IMR-90 (cell line): Measurements from ENCODE around the gene DHRS12. TPM values are rescaled to one million over a fixed set of nuclear protein-coding genes. Genes with fewer than 3 reads are reported as not detected.

ENCODE experiments used
- ATAC-seq: fragments of 200-7000 bp; cut with Tn5 transposase; 2 replicates; pipeline ENCODE4 v1.9.1; 2020; ENCODE audit warnings: low read depth, mild to moderate bottlenecking, moderate library complexity
- BruUV-seq: library from RNA; stranded (reverse); fragments of 400-500 nt; replicated peaks from 2 replicates; lab custom pipeline; 2021; lab: Mats Ljungman, UMichigan
- CTCF ChIA-PET: fragments of 300-600 bp; formaldehyde crosslinking; extraction: SDS; loops from one replicate; lab custom pipeline; 2021; ENCODE audit warnings: antibody characterized with exemption; lab: Yijun Ruan, JAX
- POLR2A ChIA-PET: fragments of 300-600 bp; sonication (Branson Sonifier 250); formaldehyde crosslinking; loops from one replicate; lab custom pipeline; 2022; ENCODE audit warnings: antibody characterized with exemption; ENCODE audit not compliant: unreplicated experiment; lab: Charles Lee
- DNase-seq: peaks from one replicate; pipeline ENCODE4 v3.0.0; 2013
- H2AFZ ChIP-seq: replicated peaks from 2 replicates; pipeline ENCODE3; 2013; ENCODE audit warnings: low read length, mild to moderate bottlenecking; ENCODE audit not compliant: poor library complexity
- H2AK5ac ChIP-seq: 2 replicates; pipeline ENCODE4 v1.6.1; 2013; ENCODE audit warnings: low read depth, low read length, inconsistent platforms
- H2AK9ac ChIP-seq: replicated peaks from 2 replicates; pipeline ENCODE3; 2013; ENCODE audit warnings: mild to moderate bottlenecking, low read depth, low read length, moderate library complexity; ENCODE audit not compliant: poor library complexity
- H2BK120ac ChIP-seq: 2 replicates; pipeline ENCODE4 v1.6.1; 2013; ENCODE audit warnings: low read depth, low read length, inconsistent platforms
- H2BK15ac ChIP-seq: 3 replicates; pipeline ENCODE4 v1.6.1; 2013; ENCODE audit warnings: low read depth, low read length, inconsistent platforms
- H2BK20ac ChIP-seq: 2 replicates; pipeline ENCODE4 v1.6.1; 2013; ENCODE audit warnings: low read depth, mild to moderate bottlenecking, inconsistent platforms, low read length, moderate library complexity
- H2BK5ac ChIP-seq: 2 replicates; pipeline ENCODE4 v1.6.1; 2013; ENCODE audit warnings: mild to moderate bottlenecking, low read depth, low read length, inconsistent platforms; ENCODE audit not compliant: poor library complexity, severe bottlenecking
- H3K14ac ChIP-seq: replicated peaks from 2 replicates; pipeline ENCODE4 v1.6.1; 2013; ENCODE audit warnings: low read depth, low read length, inconsistent platforms
- H3K18ac ChIP-seq: 2 replicates; pipeline ENCODE4 v1.6.1; 2013; ENCODE audit warnings: low read depth, low read length, control low read depth
- H3K23ac ChIP-seq: 2 replicates; pipeline ENCODE4 v1.6.1; 2013; ENCODE audit warnings: low read depth, low read length, inconsistent platforms
- H3K27ac ChIP-seq: 2 replicates; pipeline ENCODE4 v1.5.1; 2013; ENCODE audit warnings: mild to moderate bottlenecking, control low read depth, low read length; ENCODE audit not compliant: insufficient read depth
- H3K27me3 ChIP-seq: 2 replicates; pipeline ENCODE4 v1.6.1; 2013; ENCODE audit warnings: low read length; ENCODE audit not compliant: control insufficient read depth, insufficient read depth
- H3K36me3 ChIP-seq: 2 replicates; pipeline ENCODE4 v1.6.1; 2013; ENCODE audit warnings: low read length, mixed read lengths; ENCODE audit not compliant: control insufficient read depth, insufficient read depth
- H3K4ac ChIP-seq: 2 replicates; pipeline ENCODE4 v1.6.1; 2013; ENCODE audit warnings: low read depth, low read length, inconsistent platforms
- H3K4me1 ChIP-seq: 2 replicates; pipeline ENCODE4 v1.6.1; 2013; ENCODE audit warnings: low read length, mixed read lengths; ENCODE audit not compliant: control insufficient read depth, insufficient read depth
- H3K4me2 ChIP-seq: 2 replicates; pipeline ENCODE4 v1.6.1; 2013; ENCODE audit warnings: low read depth, mild to moderate bottlenecking, control low read depth, low read length, moderate library complexity
- H3K4me3 ChIP-seq: 2 replicates; pipeline ENCODE4 v1.5.1; 2013; ENCODE audit warnings: low read depth, mild to moderate bottlenecking, control low read depth, low read length, moderate library complexity; ENCODE audit not compliant: insufficient read depth
- H3K56ac ChIP-seq: 2 replicates; pipeline ENCODE4 v1.6.1; 2013; ENCODE audit warnings: low read length, inconsistent platforms; ENCODE audit not compliant: insufficient read depth; ENCODE audit errors: extremely low read depth
- H3K79me1 ChIP-seq, 2 experiments: 2 replicates each; pipeline ENCODE4 v1.6.1; 2013; ENCODE audit warnings: low read length in 2 of 2, inconsistent platforms in 1 of 2, low read depth in 1 of 2
- H3K9ac ChIP-seq: 2 replicates; pipeline ENCODE4 v1.6.1; 2013; ENCODE audit warnings: low read depth, low read length, control low read depth
- H3K9me1 ChIP-seq: 2 replicates; pipeline ENCODE4 v1.6.1; 2013; ENCODE audit warnings: low read length, inconsistent platforms; ENCODE audit not compliant: insufficient read depth
- H3K9me3 ChIP-seq: 2 replicates; pipeline ENCODE4 v1.6.1; 2013; ENCODE audit warnings: low read length; ENCODE audit not compliant: control insufficient read depth, insufficient read depth
- H4K20me1 ChIP-seq: 2 replicates; pipeline ENCODE4 v1.6.1; 2013; ENCODE audit warnings: low read length, inconsistent platforms; ENCODE audit not compliant: insufficient read depth
- H4K5ac ChIP-seq: 2 replicates; pipeline ENCODE4 v1.6.1; 2013; ENCODE audit warnings: mild to moderate bottlenecking, low read depth, low read length, control low read depth
- H4K8ac ChIP-seq, 2 experiments: 2 replicates each; pipeline ENCODE4 v1.6.1; 2013; ENCODE audit warnings: low read depth in 2 of 2, low read length in 2 of 2, control low read depth in 1 of 2, inconsistent platforms in 1 of 2
- H4K91ac ChIP-seq: 2 replicates; pipeline ENCODE4 v1.6.1; 2013; ENCODE audit warnings: low read depth, low read length, inconsistent platforms; ENCODE audit not compliant: insufficient read depth
- CTCF ChIP-seq: conservative IDR thresholded peaks from 2 replicates; pipeline ENCODE4 v1.5.1; 2012; ENCODE audit warnings: mild to moderate bottlenecking, low read depth, low read length, improper control_type of control experiment
- MAZ ChIP-seq: IDR thresholded peaks from 2 replicates; pipeline ENCODE4 v1.6.1; 2012; ENCODE audit warnings: low read depth, mild to moderate bottlenecking, low read length, improper control_type of control experiment, moderate library complexity, borderline replicate concordance
- RAD21 ChIP-seq: IDR thresholded peaks from 2 replicates; pipeline ENCODE4 v1.6.1; 2012; ENCODE audit warnings: low read length, improper control_type of control experiment
- WGBS, 2 experiments: methylation state at CpG; one replicate each; pipeline versions ENCODE4 v1.1.5 to v1.1.7; 2013; ENCODE audit warnings: missing lambda C conversion rate in 2 of 2; ENCODE audit not compliant: insufficient read length in 1 of 2; ENCODE audit errors: extremely low coverage in 2 of 2; 5-methylcytosine and 5-hydroxymethylcytosine counted together
- dilution Hi-C: fragments of 300-500 bp; cut with HindIII; formaldehyde crosslinking; loops from one replicate; pipeline ENCODE4 v1.14.3; 2018; ENCODE audit warnings: low sequenced_read_pairs; ENCODE audit not compliant: unreplicated experiment
- in situ Hi-C: fragments of 300-500 bp; cut with MboI; formaldehyde crosslinking; loops from 3 replicates; pipeline ENCODE4 v1.14.3; 2019; ENCODE audit warnings: low sequenced_read_pairs, inconsistent platforms, mixed read lengths
- intact Hi-C: fragments of 100-400 bp; cut with micrococcal nuclease; formaldehyde crosslinking; loops from 2 replicates; pipeline ENCODE4 v1.10.0; 2022
- polyA plus RNA-seq, 3 experiments: library from polyadenylated mRNA; depleted of rRNA; stranded (reverse); fragments of >200 nt; gene quantifications; 2 replicates each; pipeline ENCODE4 v1.2.3, GENCODE V29; 2012; ENCODE audit warnings: low replicate concordance in 1 of 3
- total RNA-seq: library from RNA; depleted of rRNA; stranded (reverse); fragments of >200 nt; gene quantifications from 2 replicates; pipeline ENCODE4 v1.2.3, GENCODE V29; 2012

DHRS12 gene
- total and polyA plus RNA-seq, 2 of the 4 experiments (the other 2 are of a cell fraction): 1.3 to 1.6 TPM

GRCh38 chr13:51841732-51842131 lies 37.8 kb upstream of the DHRS12 start:
- in situ Hi-C loops (no loop called here), dilution Hi-C loops (no loop called here), intact Hi-C loops (no loop called here)
- Histone ChIP-seq H4K8ac (no peak overlapping the region), H3K4me1 (no peaks in the 10 kb centered on the region), H2AK5ac (no peak overlapping the region), H3K4me2 (no peak overlapping the region), H4K5ac (no peak overlapping the region), H3K56ac (no peak overlapping the region), H3K23ac (no peak overlapping the region), H3K4ac (no peak overlapping the region), H3K9ac (no peak overlapping the region), H2AFZ (no peak overlapping the region), H3K9me1 (no peaks in the 10 kb centered on the region), H3K9me3 (no peaks in the 10 kb centered on the region), H3K27ac (no peak overlapping the region), H4K20me1 (no peaks in the 10 kb centered on the region), H3K79me1 (no peaks in the 10 kb centered on the region), H2BK15ac (no peak overlapping the region), H4K91ac (no peak overlapping the region), H2BK120ac (no peak overlapping the region), H3K18ac (no peak overlapping the region), H3K4me3 (no peak overlapping the region), H3K14ac (no peak overlapping the region), H2BK5ac (no peak overlapping the region), H3K36me3 (no peaks in the 10 kb centered on the region), H3K27me3 (peaks cover 38% of the 10 kb centered on the region), H2AK9ac (no peak overlapping the region), H2BK20ac (no peak overlapping the region)
- POLR2A ChIA-PET: no interaction called here
- BruUV-seq: no TSS peak
- no peak for TF ChIP-seq CTCF
- TF ChIP-seq RAD21: no peak
- TF ChIP-seq MAZ: no peak
- ATAC-seq: no peak
- CTCF ChIA-PET: no interaction called here
- no peak for DNase-seq
- no CpG with 5 or more reads among the region's 6 CpGs for WGBS, 2 experiments
